VCaP (cell line): Measurements from ENCODE around the gene FUBP3.
A peak's percentile ranks its signal among the peaks of the same experiment; 100 is the strongest.

ENCODE experiments used
- H3K27ac ChIP-seq: fragments of 450-650 bp; 2 replicates; pipeline ENCODE4 v1.5.1; 2017
- TF ChIP-seq, protein P1 (sequence below): fragments of 450-650 bp; conservative IDR thresholded peaks from 2 replicates; pipeline ENCODE4 v1.5.1; 2017; ENCODE audit warnings: mild to moderate bottlenecking, moderate library complexity

Gene FUBP3

DNA sequence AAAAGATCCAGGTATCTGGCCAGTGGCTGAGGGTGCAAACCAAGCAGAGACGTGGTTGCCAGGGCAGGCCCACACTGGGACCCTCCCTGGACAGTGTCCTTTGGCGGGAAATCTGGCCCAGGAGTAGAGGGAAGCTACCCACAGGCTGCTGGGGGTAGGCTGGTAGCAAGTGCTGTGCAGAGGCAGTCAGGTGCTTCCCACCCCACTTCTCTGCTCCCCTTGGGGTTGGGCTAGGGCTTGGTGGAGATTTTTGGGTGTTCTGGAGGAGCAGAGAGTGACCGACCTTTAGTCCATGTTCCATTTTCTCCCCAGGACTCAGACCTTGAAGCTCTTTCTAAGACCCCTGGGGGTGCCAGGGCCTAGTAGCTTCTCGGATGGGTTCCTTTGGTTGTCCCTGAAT lies 90.6 kb downstream of the FUBP3 start:
- TF ChIP-seq, protein P1, sequence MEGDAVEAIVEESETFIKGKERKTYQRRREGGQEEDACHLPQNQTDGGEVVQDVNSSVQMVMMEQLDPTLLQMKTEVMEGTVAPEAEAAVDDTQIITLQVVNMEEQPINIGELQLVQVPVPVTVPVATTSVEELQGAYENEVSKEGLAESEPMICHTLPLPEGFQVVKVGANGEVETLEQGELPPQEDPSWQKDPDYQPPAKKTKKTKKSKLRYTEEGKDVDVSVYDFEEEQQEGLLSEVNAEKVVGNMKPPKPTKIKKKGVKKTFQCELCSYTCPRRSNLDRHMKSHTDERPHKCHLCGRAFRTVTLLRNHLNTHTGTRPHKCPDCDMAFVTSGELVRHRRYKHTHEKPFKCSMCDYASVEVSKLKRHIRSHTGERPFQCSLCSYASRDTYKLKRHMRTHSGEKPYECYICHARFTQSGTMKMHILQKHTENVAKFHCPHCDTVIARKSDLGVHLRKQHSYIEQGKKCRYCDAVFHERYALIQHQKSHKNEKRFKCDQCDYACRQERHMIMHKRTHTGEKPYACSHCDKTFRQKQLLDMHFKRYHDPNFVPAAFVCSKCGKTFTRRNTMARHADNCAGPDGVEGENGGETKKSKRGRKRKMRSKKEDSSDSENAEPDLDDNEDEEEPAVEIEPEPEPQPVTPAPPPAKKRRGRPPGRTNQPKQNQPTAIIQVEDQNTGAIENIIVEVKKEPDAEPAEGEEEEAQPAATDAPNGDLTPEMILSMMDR, result no peak
- no peak overlapping the region for H3K27ac ChIP-seq

DNA sequence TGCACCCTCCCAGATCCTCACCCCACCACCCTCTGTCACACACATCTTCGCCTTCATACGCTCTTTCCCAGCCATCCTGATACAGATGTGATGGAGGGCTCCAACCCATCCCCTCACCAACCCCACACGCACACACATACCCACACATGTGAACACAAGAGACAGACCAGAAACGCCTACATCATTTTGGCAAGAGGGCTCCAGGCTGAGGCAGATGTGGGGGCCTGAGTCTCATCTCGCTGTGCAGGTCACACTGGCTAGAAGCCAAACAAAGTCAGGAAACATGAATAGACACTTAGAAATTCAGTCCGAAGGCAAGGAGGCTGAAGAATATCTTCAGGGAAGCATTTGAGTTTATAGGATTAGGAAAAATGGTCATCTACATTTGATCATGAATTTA lies 91.3 kb downstream of the FUBP3 start:
- TF ChIP-seq, protein P1, result no peak
- no peak overlapping the region for H3K27ac ChIP-seq

DNA sequence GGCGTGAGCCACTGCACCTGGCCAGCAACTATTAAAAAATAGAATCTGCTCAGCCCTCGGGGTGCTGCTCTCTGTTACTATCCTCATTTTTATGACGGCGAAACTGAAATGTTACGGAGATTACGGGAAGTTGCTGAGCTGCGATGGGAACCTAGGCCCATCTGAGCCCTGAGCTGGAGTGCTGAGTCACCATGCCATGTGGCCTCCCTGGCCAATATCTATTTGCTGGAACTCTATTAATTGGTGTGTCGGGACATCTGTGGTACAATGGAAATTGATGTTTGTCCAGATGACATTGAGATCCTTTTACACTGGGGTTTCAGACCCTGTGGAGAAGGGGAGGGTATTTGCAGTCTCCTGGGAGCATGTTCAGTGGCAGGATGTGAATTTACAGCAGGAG lies 93.1 kb downstream of the FUBP3 start:
- no peak overlapping the region for H3K27ac ChIP-seq
- TF ChIP-seq, protein P1, result no peak

DNA sequence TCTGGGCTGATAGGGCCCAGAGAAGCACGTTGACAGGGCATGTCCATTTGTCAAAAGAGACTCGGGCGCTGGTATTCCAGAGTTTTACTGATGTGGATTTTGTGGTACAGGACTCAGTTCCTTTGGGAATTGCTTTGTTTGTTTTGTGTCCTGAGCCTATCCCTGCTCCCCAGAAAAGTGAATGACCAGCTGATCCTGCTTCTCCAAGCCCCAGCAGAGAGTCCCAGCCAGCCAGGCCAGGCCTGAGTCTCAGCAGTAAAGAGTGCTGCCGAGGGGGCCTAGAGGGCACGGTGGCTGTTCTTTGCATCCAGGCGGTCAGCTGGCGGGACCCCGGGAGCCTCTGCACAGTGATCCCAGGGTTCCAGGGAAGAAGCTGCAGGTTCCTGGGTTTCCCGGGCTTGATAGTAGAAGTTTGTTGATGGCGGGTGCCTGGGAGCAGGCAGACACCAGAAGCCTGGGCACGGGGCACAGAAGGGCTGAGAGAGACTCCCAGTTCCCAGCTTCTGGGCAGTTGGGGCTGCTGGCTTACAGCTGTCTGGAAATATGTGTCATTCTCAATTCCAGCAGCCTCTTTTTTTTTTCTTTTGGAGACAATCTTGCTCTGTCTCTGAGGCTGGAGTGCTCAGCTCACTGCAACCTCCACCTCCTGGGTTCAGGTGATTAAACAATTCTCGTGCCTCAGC lies 93.7 kb downstream of the FUBP3 start:
- H3K27ac ChIP-seq, result no peak overlapping the region
- TF ChIP-seq, protein P1, result no peak

DNA sequence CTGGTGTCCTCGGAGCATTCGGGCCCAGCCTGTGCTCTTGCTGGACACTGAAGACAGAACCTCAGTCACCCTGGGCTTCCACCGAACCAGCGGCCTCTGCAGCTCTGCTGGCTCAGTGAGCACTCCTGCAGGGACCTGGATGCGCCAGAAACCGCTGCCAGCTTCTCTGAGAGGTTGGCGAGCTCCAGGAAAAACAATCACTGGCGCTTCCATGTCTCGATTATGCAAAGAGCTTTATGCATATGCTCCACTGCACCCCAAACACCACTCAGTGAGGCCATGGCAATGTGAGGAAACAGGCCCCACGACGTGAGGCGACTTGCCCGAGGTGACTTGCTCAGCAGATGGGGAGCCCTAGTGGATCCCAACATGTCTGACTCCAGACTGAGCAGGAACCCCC lies 96.0 kb downstream of the FUBP3 start:
- TF ChIP-seq, protein P1, result no peak
- H3K27ac ChIP-seq, result no peak overlapping the region

DNA sequence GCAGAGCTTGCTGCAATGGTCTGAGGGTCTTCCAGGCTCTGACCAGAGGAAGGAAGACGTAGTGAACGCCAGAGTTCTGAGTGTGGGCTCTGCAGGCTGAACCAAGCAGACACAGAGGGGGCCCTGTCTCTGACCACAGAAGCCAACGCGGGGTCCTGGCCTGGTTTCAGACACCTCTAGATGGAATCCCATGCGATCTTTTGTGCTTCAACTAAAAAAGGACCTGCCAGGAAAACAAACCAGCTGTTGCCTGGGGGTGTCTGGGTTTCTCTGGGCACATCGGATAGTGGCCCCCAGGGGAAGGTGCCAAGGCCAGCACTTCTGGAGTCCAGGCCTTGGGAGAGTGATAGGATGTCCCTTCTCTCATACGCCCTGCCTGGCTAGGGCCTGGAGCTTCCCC lies 97.9 kb downstream of the FUBP3 start:
- no peak overlapping the region for H3K27ac ChIP-seq
- TF ChIP-seq, protein P1, result no peak

DNA sequence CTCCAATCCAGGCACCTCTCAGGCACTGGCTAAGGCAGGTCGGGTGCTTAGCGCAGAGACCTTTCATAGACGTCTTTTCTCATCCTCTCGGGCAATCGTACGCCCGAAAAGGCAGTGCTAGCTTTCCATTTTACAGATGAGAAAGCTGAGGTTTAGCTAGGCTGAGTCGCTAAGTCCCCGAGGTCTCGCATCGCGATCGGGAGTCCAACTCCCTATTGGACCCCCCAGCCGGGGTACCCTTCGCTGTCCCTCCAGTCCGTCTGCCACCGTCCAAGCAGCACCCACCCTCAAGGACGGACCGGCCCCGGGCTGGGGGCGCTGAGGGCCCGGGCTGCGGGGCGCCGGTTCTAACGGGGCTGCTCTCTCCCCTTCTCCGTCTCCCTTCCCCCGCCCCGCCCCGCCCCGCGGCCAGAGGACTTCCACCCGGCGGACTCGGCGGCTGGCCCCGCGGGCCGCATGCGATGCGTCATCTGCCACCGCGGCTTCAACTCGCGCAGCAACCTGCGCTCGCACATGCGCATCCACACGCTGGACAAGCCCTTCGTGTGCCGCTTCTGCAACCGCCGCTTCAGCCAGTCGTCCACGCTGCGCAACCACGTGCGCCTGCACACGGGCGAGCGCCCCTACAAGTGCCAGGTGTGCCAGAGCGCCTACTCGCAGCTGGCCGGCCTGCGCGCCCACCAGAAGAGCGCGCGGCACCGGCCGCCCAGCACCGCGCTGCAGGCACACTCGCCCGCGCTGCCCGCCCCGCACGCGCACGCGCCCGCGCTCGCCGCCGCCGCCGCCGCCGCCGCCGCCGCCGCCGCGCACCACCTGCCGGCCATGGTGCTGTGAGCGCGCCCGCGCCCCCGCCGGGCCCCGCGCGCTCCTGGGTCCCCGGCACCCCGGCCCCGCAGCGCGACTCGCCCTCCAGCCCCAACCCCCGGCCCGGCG lies 101.7 kb downstream of the FUBP3 start:
- H3K27ac ChIP-seq, result peak overlapping the region; percentile 90
- TF ChIP-seq, protein P1, result no peak
